H9 (cell line): ENCODE results near the gene ATP2B2. TPM values are rescaled to one million over a fixed set of nuclear protein-coding genes. Genes with fewer than 3 reads are reported as not detected.

Source experiments
- DNase-seq: peaks from one replicate; pipeline ENCODE4 v3.0.0-alpha.2; 2017
- H2AFZ ChIP-seq: one replicate; pipeline ENCODE4 v1.6.1; 2013; ENCODE audit warnings: mild to moderate bottlenecking, low read length, control low read depth, moderate library complexity
- H2AK5ac ChIP-seq: 2 replicates; pipeline ENCODE4 v1.6.1; 2013; ENCODE audit warnings: low read length, control low read depth, mixed read lengths; ENCODE audit not compliant: insufficient read length
- H2BK120ac ChIP-seq: one replicate; pipeline ENCODE4 v1.6.1; 2013; ENCODE audit warnings: low read depth, mild to moderate bottlenecking, low read length, control low read depth, inconsistent platforms; ENCODE audit not compliant: poor library complexity, severe bottlenecking
- H2BK12ac ChIP-seq: 2 replicates; pipeline ENCODE4 v1.6.1; 2013; ENCODE audit warnings: low read length, control low read depth, mixed read lengths, low read depth; ENCODE audit not compliant: insufficient read length
- H2BK15ac ChIP-seq: 2 replicates; pipeline ENCODE4 v1.6.1; 2013; ENCODE audit warnings: low read depth, low read length, control low read depth
- H2BK20ac ChIP-seq: one replicate; pipeline ENCODE4 v1.6.1; 2013; ENCODE audit warnings: low read depth, mild to moderate bottlenecking, low read length, control low read depth, inconsistent platforms; ENCODE audit not compliant: poor library complexity, severe bottlenecking
- H2BK5ac ChIP-seq: 2 replicates; pipeline ENCODE4 v1.6.1; 2013; ENCODE audit warnings: low read length, control low read depth, mixed read lengths; ENCODE audit not compliant: insufficient read length
- H3K14ac ChIP-seq: 2 replicates; pipeline ENCODE4 v1.6.1; 2013; ENCODE audit warnings: low read length, control low read depth; ENCODE audit not compliant: insufficient read depth
- H3K18ac ChIP-seq: 2 replicates; pipeline ENCODE4 v1.6.1; 2013; ENCODE audit warnings: low read depth, mild to moderate bottlenecking, mixed read lengths, low read length, control low read depth; ENCODE audit not compliant: insufficient read length
- H3K23ac ChIP-seq: 2 replicates; pipeline ENCODE4 v1.6.1; 2013; ENCODE audit warnings: low read length, control low read depth, mixed read lengths, low read depth; ENCODE audit not compliant: insufficient read length
- H3K23me2 ChIP-seq: 2 replicates; pipeline ENCODE4 v1.6.1; 2013; ENCODE audit warnings: low read depth, mild to moderate bottlenecking, mixed read lengths, low read length, control low read depth; ENCODE audit not compliant: insufficient read length, poor library complexity, severe bottlenecking
- H3K27ac ChIP-seq: 2 replicates; pipeline ENCODE4 v1.5.1; 2013; ENCODE audit warnings: low read length, control low read depth, mixed read lengths, low read depth; ENCODE audit not compliant: insufficient read length
- H3K27me3 ChIP-seq: 2 replicates; pipeline ENCODE4 v1.6.1; 2013; ENCODE audit warnings: low read length, control low read depth, inconsistent platforms; ENCODE audit not compliant: insufficient read depth
- H3K4ac ChIP-seq: 2 replicates; pipeline ENCODE4 v1.6.1; 2013; ENCODE audit warnings: low read depth, mild to moderate bottlenecking, control low read depth, inconsistent platforms, low read length, moderate library complexity
- H3K4me1 ChIP-seq: 2 replicates; pipeline ENCODE4 v1.6.1; 2013; ENCODE audit warnings: low read length, control low read depth, inconsistent platforms; ENCODE audit not compliant: insufficient read depth
- H3K4me2 ChIP-seq: 2 replicates; pipeline ENCODE4 v1.6.1; 2013; ENCODE audit warnings: low read length, control low read depth, mixed read lengths; ENCODE audit not compliant: insufficient read length, insufficient read depth
- H3K56ac ChIP-seq: 2 replicates; pipeline ENCODE4 v1.6.1; 2013; ENCODE audit warnings: low read depth, mild to moderate bottlenecking, mixed read lengths, low read length, control low read depth; ENCODE audit not compliant: insufficient read length
- H3K79me1 ChIP-seq: 2 replicates; pipeline ENCODE4 v1.6.1; 2013; ENCODE audit warnings: low read depth, mild to moderate bottlenecking, moderate library complexity, low read length, control low read depth, inconsistent platforms; ENCODE audit not compliant: insufficient read depth, poor library complexity, severe bottlenecking
- H3K79me2 ChIP-seq: 2 replicates; pipeline ENCODE4 v1.6.1; 2013; ENCODE audit warnings: low read length, control low read depth, inconsistent platforms; ENCODE audit not compliant: insufficient read depth
- H3K9ac ChIP-seq: 2 replicates; pipeline ENCODE4 v1.6.1; 2013; ENCODE audit warnings: low read length, control low read depth, mixed read lengths; ENCODE audit not compliant: insufficient read length; ENCODE audit errors: extremely low read depth
- H3K9me3 ChIP-seq: one replicate; pipeline ENCODE4 v1.6.1; 2013; ENCODE audit warnings: low read depth, low read length, inconsistent platforms; ENCODE audit not compliant: control insufficient read depth
- H3T11ph ChIP-seq: one replicate; pipeline ENCODE4 v1.6.1; 2013; ENCODE audit warnings: mild to moderate bottlenecking, low read length, control low read depth, inconsistent platforms
- H4K20me1 ChIP-seq: one replicate; pipeline ENCODE4 v1.6.1; 2013; ENCODE audit not compliant: control insufficient read depth, insufficient read length, insufficient read depth
- H4K5ac ChIP-seq: 2 replicates; pipeline ENCODE4 v1.6.1; 2013; ENCODE audit warnings: low read depth, mild to moderate bottlenecking, mixed read lengths, low read length, control low read depth; ENCODE audit not compliant: insufficient read length
- H4K8ac ChIP-seq: replicated peaks from 2 replicates; pipeline ENCODE4 v1.6.1; 2013; ENCODE audit warnings: low read length, control low read depth, mixed read lengths, low read depth; ENCODE audit not compliant: insufficient read length
- H4K91ac ChIP-seq: 2 replicates; pipeline ENCODE4 v1.6.1; 2013; ENCODE audit warnings: low read depth, mild to moderate bottlenecking, moderate library complexity, mixed read lengths, low read length, control low read depth; ENCODE audit not compliant: insufficient read length
- H3K27ac Mint-ChIP-seq, 3 experiments: 2 replicates in 2 of 3; 3 replicates in 1 of 3; pipeline ENCODE4 v1.8.0; 2020 to 2021; ENCODE audit warnings: mixed read lengths in 3 of 3, mild to moderate bottlenecking in 1 of 3, moderate library complexity in 1 of 3
- H3K27me3 Mint-ChIP-seq: 2 replicates; pipeline ENCODE4 v1.8.0; 2021; ENCODE audit warnings: low read depth, mild to moderate bottlenecking, moderate library complexity, mixed read lengths
- H3K36me3 Mint-ChIP-seq, 3 experiments: 2 replicates in 2 of 3; 3 replicates in 1 of 3; pipeline ENCODE4 v1.8.0; 2020 to 2021; ENCODE audit warnings: low read depth in 3 of 3, mixed read lengths in 3 of 3; ENCODE audit not compliant: insufficient read depth in 1 of 3
- H3K4me1 Mint-ChIP-seq, 2 experiments: 2 replicates each; pipeline ENCODE4 v1.8.0; 2020; ENCODE audit warnings: mixed read lengths in 2 of 2
- H3K4me3 Mint-ChIP-seq, 2 experiments: 2 replicates in 1 of 2; 3 replicates in 1 of 2; pipeline ENCODE4 v1.8.0; 2020 to 2021; ENCODE audit warnings: mild to moderate bottlenecking in 2 of 2, mixed read lengths in 2 of 2, moderate library complexity in 1 of 2
- H3K9me3 Mint-ChIP-seq, 2 experiments: 2 replicates in 1 of 2; 3 replicates in 1 of 2; pipeline ENCODE4 v1.8.0; 2020; ENCODE audit warnings: mild to moderate bottlenecking in 2 of 2, mixed read lengths in 2 of 2, moderate library complexity in 1 of 2
- CTCF ChIP-seq: fragments of 200-600 bp; sonication (generic); conservative IDR thresholded peaks from 3 replicates; pipeline ENCODE4 v1.8.0; 2021; ENCODE audit warnings: antibody characterized with exemption, mild to moderate bottlenecking
- WGBS: extraction: QIAGEN DNeasy Blood & Tissue Kit; methylation state at CpG from one replicate; pipeline ENCODE4 v1.1.7; 2013; ENCODE audit warnings: missing lambda C conversion rate, low lambda C conversion rate, mixed read lengths; ENCODE audit not compliant: insufficient read length; ENCODE audit errors: extremely low coverage; 5-methylcytosine and 5-hydroxymethylcytosine counted together
- total RNA-seq: library from RNA; stranded (reverse); gene quantifications from 2 replicates; pipeline ENCODE4 v1.2.1, GENCODE V29; 2021

Gene ATP2B2
- total RNA-seq, 1 experiment from 2014 or later: 0.33 TPM

GRCh38 chr3:10460951-10461545, 44.3 kb downstream of the ATP2B2 start:
- Histone ChIP-seq H2BK15ac (no peak overlapping the region), H3K18ac (no peak overlapping the region), H3K14ac (no peak overlapping the region), H3K23ac (no peak overlapping the region), H3K79me2 (no peaks in the 10 kb centered on the region), H3K4ac (no peak overlapping the region), H2BK12ac (no peak overlapping the region), H4K5ac (no peak overlapping the region), H2BK5ac (no peak overlapping the region), H3K9ac (no peak overlapping the region), H2BK20ac (no peak overlapping the region), H3K9me3 (no peaks in the 10 kb centered on the region), H3K79me1 (no peaks in the 10 kb centered on the region), H3K23me2 (no peaks in the 10 kb centered on the region), H4K8ac (no peak overlapping the region), H2BK120ac (no peak overlapping the region), H3K27ac (no peak overlapping the region), H4K20me1 (no peaks in the 10 kb centered on the region), H4K91ac (no peak overlapping the region), H3K4me2 (no peak overlapping the region), H2AK5ac (no peak overlapping the region), H3T11ph (no peak overlapping the region), H2AFZ (no peak overlapping the region), H3K56ac (no peak overlapping the region), H3K4me1 (no peaks in the 10 kb centered on the region), H3K27me3 (no peaks in the 10 kb centered on the region)
- no peaks in the 10 kb centered on the region; a peak in 1 of 7 replicates for H3K36me3 Mint-ChIP-seq
- H3K4me1 Mint-ChIP-seq: peaks cover 0 to 11% of the 10 kb centered on the region in 2 experiments; a peak in 1 of 4 replicates
- H3K27ac Mint-ChIP-seq: no peak overlapping the region; a peak in 1 of 7 replicates
- H3K4me3 Mint-ChIP-seq: no peak overlapping the region; a peak in 1 of 5 replicates
- no CpG with 5 or more reads among the region's 4 CpGs for WGBS
- H3K9me3 Mint-ChIP-seq: no peaks in the 10 kb centered on the region; a peak in 1 of 5 replicates
- DNase-seq: no peak
- peaks cover 20% of the 10 kb centered on the region for H3K27me3 Mint-ChIP-seq
- TF ChIP-seq CTCF: no peak
